Caco-2 (cell line): ENCODE data around the gene CERT1. TPM values are rescaled to one million over a fixed set of nuclear protein-coding genes. Genes with fewer than 3 reads are reported as not detected.

Experiments
- BruUV-seq: library from RNA; stranded (reverse); fragments of 400-500 nt; replicated peaks from 2 replicates; lab custom pipeline; 2021; lab: Mats Ljungman, UMichigan
- CTCF ChIA-PET: fragments of 300-600 bp; sonication (Branson Sonifier 250); formaldehyde crosslinking; loops from one replicate; lab custom pipeline; 2022; ENCODE audit warnings: antibody characterized with exemption; lab: Charles Lee
- POLR2A ChIA-PET: fragments of 300-600 bp; sonication (Branson Sonifier 250); formaldehyde crosslinking; loops from one replicate; lab custom pipeline; 2022; ENCODE audit warnings: antibody characterized with exemption; lab: Charles Lee
- DNase-seq, 2 experiments: peaks; one replicate each; pipeline versions ENCODE4 v3.0.0 to v3.0.0-alpha.2; 2020 to 2022
- H3K27me3 ChIP-seq: replicated peaks from 2 replicates; pipeline ENCODE4 v1.6.0; 2011; ENCODE audit warnings: low read length; ENCODE audit not compliant: control insufficient read depth, insufficient read depth
- H3K36me3 ChIP-seq: 2 replicates; pipeline ENCODE4 v1.5.1; 2011; ENCODE audit warnings: low read length; ENCODE audit not compliant: control insufficient read depth, insufficient read depth
- H3K4me1 ChIP-seq: fragments of 250-450 bp; sonication (Bioruptor Pico); 2 replicates; pipeline ENCODE4 v1.5.1; 2020; ENCODE audit warnings: mild to moderate bottlenecking
- H3K4me3 ChIP-seq: 2 replicates; pipeline ENCODE4 v1.5.1; 2011; ENCODE audit warnings: low read depth, mild to moderate bottlenecking, control low read depth, low read length
- H3K9me3 ChIP-seq: fragments of 250-450 bp; sonication (Bioruptor Pico); 2 replicates; pipeline ENCODE4 v1.5.1; 2020; ENCODE audit warnings: mild to moderate bottlenecking, moderate library complexity
- H3K27ac Mint-ChIP-seq: one replicate; pipeline ENCODE4 v1.8.0; 2022; ENCODE audit warnings: mixed read lengths; ENCODE audit not compliant: unreplicated experiment
- H3K27me3 Mint-ChIP-seq: one replicate; pipeline ENCODE4 v1.8.0; 2022; ENCODE audit warnings: mixed read lengths; ENCODE audit not compliant: insufficient read depth, unreplicated experiment
- H3K36me3 Mint-ChIP-seq: one replicate; pipeline ENCODE4 v1.8.0; 2022; ENCODE audit warnings: mild to moderate bottlenecking, mixed read lengths; ENCODE audit not compliant: insufficient read depth, unreplicated experiment
- H3K4me1 Mint-ChIP-seq: one replicate; pipeline ENCODE4 v1.8.0; 2022; ENCODE audit warnings: low read depth, mixed read lengths; ENCODE audit not compliant: unreplicated experiment
- H3K4me3 Mint-ChIP-seq: one replicate; pipeline ENCODE4 v1.8.0; 2022; ENCODE audit warnings: mild to moderate bottlenecking, moderate library complexity, mixed read lengths; ENCODE audit not compliant: unreplicated experiment
- H3K9me3 Mint-ChIP-seq: one replicate; pipeline ENCODE4 v1.8.0; 2022; ENCODE audit warnings: mixed read lengths; ENCODE audit not compliant: unreplicated experiment
- intact Hi-C: fragments of 100-400 bp; cut with micrococcal nuclease; formaldehyde crosslinking; loops from one replicate; pipeline ENCODE4 v1.10.0; 2022; ENCODE audit not compliant: unreplicated experiment
- total RNA-seq: library from RNA; stranded (reverse); gene quantifications from 2 replicates; pipeline ENCODE4 v1.2.3, GENCODE V29; 2022
- TF ChIP-seq, protein P1 (sequence below), 2 experiments: fragments of 200-600 bp in 1 of 2; IDR thresholded peaks; 1 replicate in 1 of 2; 2 replicates in 1 of 2; pipeline versions ENCODE4 v1.5.1 to v1.8.0; 2011 to 2022; ENCODE audit warnings: antibody characterized with exemption in 1 of 2, control low read depth in 1 of 2, inconsistent platforms in 1 of 2, low read depth in 1 of 2, low read length in 1 of 2, mild to moderate bottlenecking in 1 of 2, moderate library complexity in 1 of 2; ENCODE audit not compliant: insufficient read depth in 1 of 2, severe bottlenecking in 1 of 2, unreplicated experiment in 1 of 2

CERT1 gene
- total RNA-seq, 1 experiment from 2014 or later = 44.3 TPM

DNA sequence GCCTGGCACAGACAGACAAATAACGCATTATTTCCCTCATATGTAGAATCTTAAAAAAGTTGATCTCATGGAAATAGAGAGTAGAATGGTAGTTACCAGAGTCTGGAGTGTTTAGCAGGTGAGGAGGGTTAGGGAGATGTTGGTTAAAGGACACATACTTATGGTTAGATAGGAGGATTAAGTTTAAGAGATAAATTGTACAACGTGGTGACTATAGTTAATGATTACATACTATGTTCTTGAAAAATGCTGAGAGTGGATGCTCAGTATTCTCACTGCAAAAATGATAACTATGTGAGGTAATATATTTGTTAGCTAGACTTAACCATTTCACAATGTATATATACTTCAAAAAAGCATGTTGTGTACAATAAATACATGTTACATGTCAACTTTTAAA is 38.0 kb downstream of the CERT1 start:
- BruUV-seq = no TSS peak
- H3K4me3 Mint-ChIP-seq = peak overlapping the region; percentile 54

GRCh38 chr5:75472973-75473372 is 38.5 kb downstream of the CERT1 start:
- POLR2A ChIA-PET = no interaction called here
- no peaks in the 10 kb centered on the region for H3K27me3 Mint-ChIP-seq
- intact Hi-C loops = no loop called here

More for the DNA sequence above, 38.0 kb downstream of the CERT1 start:
- peaks cover 41% of the 10 kb centered on the region for H3K4me1 ChIP-seq
- no peaks in the 10 kb centered on the region for H3K27me3 ChIP-seq
- H3K27ac Mint-ChIP-seq = peak overlapping the region; percentile 46
- no peaks in the 10 kb centered on the region for H3K27me3 Mint-ChIP-seq
- CTCF ChIA-PET = no interaction called here
- TF ChIP-seq, protein P1, sequence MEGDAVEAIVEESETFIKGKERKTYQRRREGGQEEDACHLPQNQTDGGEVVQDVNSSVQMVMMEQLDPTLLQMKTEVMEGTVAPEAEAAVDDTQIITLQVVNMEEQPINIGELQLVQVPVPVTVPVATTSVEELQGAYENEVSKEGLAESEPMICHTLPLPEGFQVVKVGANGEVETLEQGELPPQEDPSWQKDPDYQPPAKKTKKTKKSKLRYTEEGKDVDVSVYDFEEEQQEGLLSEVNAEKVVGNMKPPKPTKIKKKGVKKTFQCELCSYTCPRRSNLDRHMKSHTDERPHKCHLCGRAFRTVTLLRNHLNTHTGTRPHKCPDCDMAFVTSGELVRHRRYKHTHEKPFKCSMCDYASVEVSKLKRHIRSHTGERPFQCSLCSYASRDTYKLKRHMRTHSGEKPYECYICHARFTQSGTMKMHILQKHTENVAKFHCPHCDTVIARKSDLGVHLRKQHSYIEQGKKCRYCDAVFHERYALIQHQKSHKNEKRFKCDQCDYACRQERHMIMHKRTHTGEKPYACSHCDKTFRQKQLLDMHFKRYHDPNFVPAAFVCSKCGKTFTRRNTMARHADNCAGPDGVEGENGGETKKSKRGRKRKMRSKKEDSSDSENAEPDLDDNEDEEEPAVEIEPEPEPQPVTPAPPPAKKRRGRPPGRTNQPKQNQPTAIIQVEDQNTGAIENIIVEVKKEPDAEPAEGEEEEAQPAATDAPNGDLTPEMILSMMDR (IDR thresholded peaks at IDR 0.05; ENCODE audit: insufficient read depth in 1 of 2, low read depth in 1 of 2, low read length in 1 of 2, severe bottlenecking in 1 of 2, unreplicated experiment in 1 of 2) = no peak
- no peak overlapping the region for H3K4me3 ChIP-seq
- peaks cover 25% of the 10 kb centered on the region for H3K9me3 Mint-ChIP-seq
- POLR2A ChIA-PET = no interaction called here
- no peaks in the 10 kb centered on the region for H3K36me3 ChIP-seq
- peaks cover 5% of the 10 kb centered on the region for H3K36me3 Mint-ChIP-seq
- intact Hi-C loops = no loop called here
- no peak for DNase-seq
- peaks cover 40% of the 10 kb centered on the region for H3K4me1 Mint-ChIP-seq
- peaks cover 12% of the 10 kb centered on the region; the same call in 1 of the 2 replicates for H3K9me3 ChIP-seq

GRCh38 chr5:75471193-75471592 is 40.2 kb downstream of the CERT1 start:
- Histone ChIP-seq H3K36me3 (no peaks in the 10 kb centered on the region), H3K27me3 (no peaks in the 10 kb centered on the region), H3K4me3 (no peak overlapping the region), H3K4me1 (peaks cover 42% of the 10 kb centered on the region), H3K9me3 (peaks cover 12% of the 10 kb centered on the region; the same call in 1 of the 2 replicates)
- CTCF ChIA-PET = no interaction called here
- intact Hi-C loops = no loop called here
- Mint-ChIP-seq H3K9me3 (peaks cover 25% of the 10 kb centered on the region), H3K27me3 (no peaks in the 10 kb centered on the region), H3K4me1 (peaks cover 45% of the 10 kb centered on the region), H3K36me3 (peaks cover 6% of the 10 kb centered on the region), H3K4me3 (no peak overlapping the region), H3K27ac (no peak overlapping the region)
- POLR2A ChIA-PET = no interaction called here
- TF ChIP-seq, protein P1 (IDR thresholded peaks at IDR 0.05; ENCODE audit: insufficient read depth in 1 of 2, low read depth in 1 of 2, low read length in 1 of 2, severe bottlenecking in 1 of 2, unreplicated experiment in 1 of 2) = no peak
- BruUV-seq = no TSS peak
- no peak for DNase-seq

More at GRCh38 chr5:75472973-75473372, 38.5 kb downstream of the CERT1 start:
- no peak for DNase-seq
- TF ChIP-seq, protein P1 (IDR thresholded peaks at IDR 0.05; ENCODE audit: insufficient read depth in 1 of 2, low read depth in 1 of 2, low read length in 1 of 2, severe bottlenecking in 1 of 2, unreplicated experiment in 1 of 2) = no peak
- Histone ChIP-seq H3K36me3 (no peaks in the 10 kb centered on the region), H3K27me3 (no peaks in the 10 kb centered on the region), H3K9me3 (peaks cover 12% of the 10 kb centered on the region; the same call in 1 of the 2 replicates), H3K4me3 (no peak overlapping the region), H3K4me1 (peaks cover 41% of the 10 kb centered on the region)
- CTCF ChIA-PET = no interaction called here
- Mint-ChIP-seq H3K4me1 (peaks cover 41% of the 10 kb centered on the region), H3K36me3 (peaks cover 6% of the 10 kb centered on the region), H3K27ac (peak overlapping the region; percentile 46), H3K9me3 (peaks cover 25% of the 10 kb centered on the region), H3K4me3 (peak overlapping the region; percentile 54)
- no TSS peak for BruUV-seq
